Measurements from ENCODE around the gene KIF5A.

KIF5A gene

GRCh38 chr12:57621497-57622292 lies 71.9 kb downstream of the KIF5A start:
- peak; percentile 79 for DNase-seq

- no peak for DNase-seq
Observed at GRCh38 chr12:57622293-57623245, 72.7 kb downstream of the KIF5A start.

GRCh38 chr12:57623385-57623784 lies 73.5 kb downstream of the KIF5A start:
- DNase-seq, result no peak

DNA sequence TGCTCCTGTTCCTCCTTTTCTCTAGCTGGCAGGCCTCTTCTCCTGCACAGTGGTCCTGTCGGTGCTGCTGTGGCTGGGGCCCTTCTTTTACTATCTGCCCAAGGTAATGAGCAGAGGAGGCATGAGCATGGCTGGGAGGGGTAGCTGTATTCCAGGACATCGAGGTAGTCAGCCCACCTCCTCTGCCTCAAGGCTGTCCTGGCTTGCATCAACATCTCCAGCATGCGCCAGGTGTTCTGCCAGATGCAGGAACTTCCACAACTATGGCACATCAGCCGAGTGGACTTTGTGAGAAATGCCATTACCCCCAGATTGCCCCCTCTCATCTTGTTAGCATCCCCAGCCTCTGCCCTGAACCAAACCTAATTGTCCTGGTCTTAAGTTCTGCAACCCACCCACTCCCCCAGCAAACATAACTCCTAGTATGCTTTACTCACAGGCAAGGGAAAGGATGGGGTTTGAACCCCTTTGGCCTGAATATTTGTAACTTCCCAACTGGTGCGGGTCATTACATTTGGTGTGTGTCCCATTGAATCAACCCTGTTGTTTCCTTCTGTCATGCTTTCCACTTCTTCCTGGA lies 74.1 kb downstream of the KIF5A start:
- DNase-seq, result no peak

DNA sequence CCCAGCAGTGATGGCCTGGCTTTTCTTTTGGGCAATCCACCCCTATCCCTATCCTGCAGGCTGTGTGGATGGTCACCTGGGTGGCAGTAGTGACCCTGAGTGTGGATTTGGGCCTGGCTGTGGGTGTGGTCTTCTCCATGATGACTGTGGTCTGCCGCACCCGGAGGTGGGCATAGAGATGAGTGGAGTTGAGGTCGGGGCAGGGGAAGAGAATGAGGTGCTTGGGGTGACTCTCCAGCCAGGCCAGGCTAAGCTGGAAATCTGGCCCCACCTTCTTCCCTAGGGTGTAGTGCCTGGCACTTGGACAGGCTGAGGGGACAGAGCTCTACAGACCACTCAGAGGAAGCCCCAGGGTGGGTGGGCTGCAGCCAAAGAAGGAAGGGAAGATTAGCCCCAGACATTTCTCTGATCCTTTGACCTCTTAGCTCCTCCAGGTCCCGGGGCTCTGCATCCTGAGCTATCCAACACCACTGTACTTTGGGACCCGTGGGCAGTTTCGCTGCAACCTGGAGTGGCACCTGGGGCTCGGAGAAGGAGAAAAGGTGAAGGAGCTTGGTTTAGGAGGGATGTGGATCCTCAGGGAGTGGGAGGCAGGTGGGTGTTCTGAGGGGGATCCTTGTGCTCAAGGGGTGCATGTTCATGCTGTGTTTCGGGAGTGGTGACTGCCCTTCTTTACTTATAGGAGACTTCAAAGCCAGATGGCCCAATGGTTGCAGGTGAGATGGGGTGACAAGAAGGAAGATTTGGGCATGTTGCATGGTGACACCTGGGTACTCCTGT lies 74.8 kb downstream of the KIF5A start:
- no peak for DNase-seq

GRCh38 chr12:57625261-57626032 lies 75.6 kb downstream of the KIF5A start:
- DNase-seq, result no peak

GRCh38 chr12:57626111-57626920 lies 76.5 kb downstream of the KIF5A start:
- no peak for DNase-seq

- no peak for DNase-seq
Observed at GRCh38 chr12:57626921-57627445, 77.1 kb downstream of the KIF5A start.

DNA sequence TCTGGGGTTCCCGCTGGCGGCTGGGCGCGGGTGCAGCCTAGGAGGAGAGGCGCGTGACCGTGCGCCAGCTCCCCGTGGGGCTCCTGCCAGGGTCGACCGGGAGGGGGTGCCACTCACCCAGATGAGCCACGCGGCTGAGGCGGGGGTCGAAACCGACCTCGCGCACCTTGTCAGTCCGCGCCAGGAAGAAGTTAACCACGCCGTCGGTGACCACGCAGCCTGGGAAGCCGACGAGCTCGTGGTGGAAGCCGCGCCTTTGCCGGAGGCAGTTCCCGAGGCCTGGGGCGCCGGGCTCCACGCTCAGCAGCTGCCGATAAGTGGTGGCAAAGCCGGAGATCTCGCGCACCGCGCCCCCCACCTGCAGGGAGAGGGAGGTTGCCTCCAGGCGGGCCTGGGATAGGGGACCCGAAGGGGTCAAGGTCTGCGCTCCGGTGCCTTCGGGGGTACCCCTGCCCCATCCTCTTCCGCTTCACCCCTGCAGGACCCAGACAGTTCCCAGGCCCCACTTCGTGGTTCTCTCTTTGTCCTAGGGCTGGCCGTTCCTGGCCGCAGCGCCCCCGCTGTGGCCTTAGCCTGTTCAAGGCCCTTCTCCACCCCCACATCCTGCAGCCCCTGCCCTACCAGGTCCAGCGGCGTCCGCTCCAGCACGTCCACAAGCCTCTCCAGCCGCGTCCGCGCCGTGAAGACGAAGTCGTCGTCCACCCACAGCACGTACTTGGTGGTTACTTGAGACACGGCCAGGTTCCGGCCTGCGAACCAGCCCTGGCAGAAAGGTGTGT lies 77.8 kb downstream of the KIF5A start:
- peak; percentile 28 for DNase-seq

- DNase-seq, result no peak
Observed at GRCh38 chr12:57628280-57629191, 78.7 kb downstream of the KIF5A start.

GRCh38 chr12:57629897-57630471 lies 80.1 kb downstream of the KIF5A start:
- no peak for DNase-seq

DNA sequence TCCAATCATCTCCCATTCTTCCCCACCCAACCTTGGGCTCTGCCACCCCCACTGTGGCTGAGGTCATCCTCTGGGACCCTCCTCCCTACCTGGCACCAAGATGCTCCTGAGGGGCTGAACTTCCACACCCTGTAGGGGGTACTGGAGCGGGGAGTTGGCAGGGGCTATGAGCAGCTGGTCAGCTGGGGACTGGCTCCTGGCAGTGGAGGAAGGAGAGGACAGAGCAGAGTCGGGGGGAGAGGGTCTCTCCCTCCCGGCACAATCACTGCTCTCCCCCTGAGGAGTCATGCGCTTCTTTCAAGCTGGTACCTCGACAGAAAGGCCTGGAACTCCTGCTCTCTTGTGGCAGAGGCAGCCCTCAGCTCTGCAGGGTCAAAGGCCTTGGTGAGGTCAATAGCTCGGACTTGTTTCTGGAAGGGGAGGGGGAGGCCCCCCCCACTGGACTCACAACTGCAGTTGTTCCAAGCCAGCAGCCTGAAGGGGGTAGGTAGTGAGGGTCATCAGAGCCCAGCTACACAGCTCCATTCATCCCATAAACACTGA lies 81.1 kb downstream of the KIF5A start:
- no peak for DNase-seq

- DNase-seq, result no peak
Observed at GRCh38 chr12:57631566-57632072, 81.8 kb downstream of the KIF5A start.

GRCh38 chr12:57632073-57632957 lies 82.5 kb downstream of the KIF5A start:
- DNase-seq, result peak; percentile 25

DNA sequence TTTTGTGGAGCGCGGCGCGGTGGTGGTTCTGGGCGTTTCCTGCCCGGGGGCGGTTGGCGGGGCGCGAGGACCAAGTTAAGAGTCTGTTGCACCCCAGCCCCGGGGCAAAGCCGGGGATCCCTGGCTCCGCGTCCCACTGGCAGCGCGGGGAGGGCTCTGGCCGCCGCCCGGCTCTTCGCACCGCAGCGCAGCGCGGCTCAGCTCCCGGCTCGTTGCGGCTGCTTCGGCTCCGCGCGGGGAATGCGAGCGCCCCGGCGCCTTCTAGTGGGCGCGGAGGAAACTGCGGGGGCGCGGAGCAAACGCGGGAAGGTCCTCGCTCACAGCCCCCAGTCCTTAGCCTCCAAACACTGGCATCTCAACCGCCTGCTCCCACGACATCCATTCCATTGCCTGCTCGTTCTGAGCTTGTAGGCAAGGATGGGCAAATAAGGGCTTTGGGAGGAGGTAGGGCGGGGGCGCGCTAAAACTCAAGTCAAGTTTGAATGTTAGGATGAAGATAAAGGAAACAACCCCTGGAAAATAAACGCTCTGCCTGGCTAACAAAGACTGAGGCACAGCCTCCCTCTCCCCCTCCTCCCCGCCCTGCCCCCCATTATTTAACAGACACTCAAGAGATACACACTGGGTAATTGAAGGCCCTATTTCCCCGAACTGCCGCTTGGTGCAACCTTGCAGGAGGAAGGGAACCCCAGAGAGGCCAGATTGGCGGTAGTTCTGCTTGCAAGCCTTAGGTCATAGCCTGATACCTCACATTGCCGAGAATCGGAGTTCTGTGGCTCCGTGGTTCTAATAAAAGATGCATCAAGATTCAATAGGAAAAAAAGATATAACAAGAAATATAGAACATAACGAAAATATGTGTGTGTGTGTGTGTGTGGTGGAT lies 83.4 kb downstream of the KIF5A start, which contains the start of gene B4GALNT1:
Gene B4GALNT1, minus strand, starts transcription at position 244 of the 883 bp plus-strand sequence. CDS start 1,069 bp downstream, outside the sequence.
- peak; percentile 75 for DNase-seq
